Fibroblast of mammary gland (primary cell): ENCODE results near the gene SHANK1.
A peak's percentile ranks its signal among the peaks of the same experiment; 100 is the strongest.

Experiments used
- DNase-seq: peaks from one replicate; pipeline ENCODE4 v3.0.0-alpha.2; 2010; ENCODE audit warnings: low read depth
- H3K4me3 ChIP-seq: 2 replicates; pipeline ENCODE4 v1.5.1; 2011; ENCODE audit warnings: low read depth, mild to moderate bottlenecking, low read length, moderate library complexity; ENCODE audit not compliant: control insufficient read depth
- CTCF ChIP-seq: conservative IDR thresholded peaks from 2 replicates; pipeline ENCODE4 v1.5.1; 2011; ENCODE audit warnings: low read depth, low read length, inconsistent platforms; ENCODE audit not compliant: control insufficient read depth, insufficient read depth

The SHANK1 gene

GRCh38 chr19:50659318-50660087 is 60.1 kb downstream of the SHANK1 start:
- no peak for DNase-seq
- H3K4me3 ChIP-seq = no peak overlapping the region
- no peak for TF ChIP-seq CTCF

GRCh38 chr19:50658441-50659317 is 60.9 kb downstream of the SHANK1 start:
- peak; percentile 29 for DNase-seq
- peak overlapping the region; percentile 28 for H3K4me3 ChIP-seq
- TF ChIP-seq CTCF = no peak

GRCh38 chr19:50657712-50658440 is 61.7 kb downstream of the SHANK1 start:
- no peak for TF ChIP-seq CTCF
- DNase-seq = peak; percentile 94
- no peak overlapping the region for H3K4me3 ChIP-seq

GRCh38 chr19:50657222-50657669 is 62.4 kb downstream of the SHANK1 start:
- TF ChIP-seq CTCF = no peak
- no peak for DNase-seq
- no peak overlapping the region for H3K4me3 ChIP-seq

GRCh38 chr19:50654882-50655281 is 64.7 kb downstream of the SHANK1 start:
- TF ChIP-seq CTCF = no peak
- H3K4me3 ChIP-seq = no peak overlapping the region
- DNase-seq = no peak

GRCh38 chr19:50652722-50653121 is 66.9 kb downstream of the SHANK1 start:
- no peak for DNase-seq
- TF ChIP-seq CTCF = no peak
- no peak overlapping the region for H3K4me3 ChIP-seq
